Measurements from ENCODE around the gene DPCD. TPM values are rescaled to one million over a fixed set of nuclear protein-coding genes. Genes with fewer than 3 reads are reported as not detected.

Gene DPCD
- total and polyA plus RNA-seq, 2 of the 8 experiments (the other 6 are each of a cell fraction or from before 2014, with no cell fraction given), result 21.2 to 31.4 TPM

DNA sequence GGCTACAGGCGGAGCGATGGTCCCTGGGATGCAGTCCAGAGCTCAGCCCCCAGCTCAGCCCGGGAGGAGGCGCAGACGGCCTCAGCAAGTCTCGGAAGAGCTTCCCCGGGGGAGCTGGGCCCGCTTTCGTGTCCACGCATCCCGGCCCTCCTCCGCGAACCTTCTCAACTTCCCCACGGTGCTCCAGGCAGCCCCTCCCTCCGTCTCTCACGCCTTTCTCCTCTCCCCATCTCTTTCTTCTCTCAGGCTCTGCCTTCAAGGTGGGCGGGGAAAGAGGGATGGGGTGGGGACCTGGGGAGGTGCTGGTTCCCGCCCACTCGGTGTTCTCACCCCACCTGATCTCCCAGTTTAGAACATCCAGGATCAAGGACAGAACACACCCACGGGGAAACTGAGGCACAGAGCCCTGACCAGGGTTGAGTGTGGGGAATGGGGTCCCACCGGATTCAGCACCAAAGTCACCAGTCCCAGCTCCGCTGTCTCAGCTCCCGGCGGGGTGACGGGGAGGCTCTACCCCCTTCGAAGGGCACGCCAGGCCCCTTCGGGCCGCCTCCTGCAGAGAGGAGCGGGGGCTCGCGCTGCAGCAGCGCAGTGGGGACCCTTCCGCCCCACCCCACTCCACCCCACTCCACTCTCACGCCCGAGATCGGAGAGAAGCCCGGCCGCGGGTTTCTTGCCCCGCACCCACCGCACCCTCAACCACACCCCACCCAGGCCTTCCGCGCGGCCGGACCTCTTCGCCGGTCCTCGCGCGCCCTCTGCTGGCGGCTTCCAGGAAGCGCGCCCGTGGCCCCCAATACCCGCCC lies 18.3 kb upstream of the DPCD start (continued):
- TF ChIP-seq CHD7 (IDR thresholded peaks at IDR 0.05; ENCODE audit: insufficient replicate concordance, low read length) (no peak), KDM4A (IDR thresholded peaks at IDR 0.05; ENCODE audit: low read depth, low read length, severe bottlenecking) (peak; percentile 94), RBBP5 (IDR thresholded peaks at IDR 0.05; ENCODE audit: borderline replicate concordance, low read depth, low read length) (no peak), NRF1 (IDR thresholded peaks at IDR 0.05; ENCODE audit: low read depth, low read length) (no peak), ASH2L (IDR thresholded peaks at IDR 0.05; ENCODE audit: low read length) (peak; percentile 18), BACH1 (IDR thresholded peaks at IDR 0.05; ENCODE audit: low read length) (peak; percentile 54; the same call in 1 of the 2 replicates), JUND (IDR thresholded peaks at IDR 0.05; ENCODE audit: low read length) (no peak), MAFK (IDR thresholded peaks at IDR 0.05; ENCODE audit: low read depth, low read length) (no peak), SUZ12 (IDR thresholded peaks at IDR 0.05; ENCODE audit: low read length) (no peak; the same call in 1 of the 2 replicates)

Measured in H1 (cell line).